Activated gamma-delta T cell (primary cell): ENCODE results near the gene LYSET.
"Not testable (repeated sequence)": the region's sequence is repeated elsewhere in the genome, so short reads cannot be mapped to it uniquely, and the experiment has no call there.

Experiments
- DNase-seq: peaks from one replicate; lab custom pipeline; 2025; lab: John Stamatoyannopoulos, UW

The LYSET gene

DNA sequence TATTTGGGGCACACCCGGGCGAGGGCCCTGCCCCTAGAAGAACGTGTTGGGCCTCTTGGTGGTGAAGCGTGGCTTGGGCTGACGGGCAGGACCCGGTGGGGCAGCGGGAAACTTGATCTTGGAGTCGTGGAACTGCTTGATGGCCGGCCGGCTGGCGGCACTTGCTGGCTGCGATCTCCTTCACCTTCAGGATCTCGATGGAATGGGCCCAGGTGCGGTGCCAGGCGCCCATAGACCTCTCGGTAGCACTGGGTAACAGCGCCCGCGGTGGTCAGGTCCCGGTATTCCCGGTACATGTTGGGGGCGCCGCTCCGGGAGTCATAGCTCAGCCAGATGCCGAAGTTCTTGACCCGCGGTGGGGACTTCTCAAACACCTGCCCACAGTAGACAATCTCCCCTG lies 38.4 kb downstream of the LYSET start:
- no peak for DNase-seq

DNA sequence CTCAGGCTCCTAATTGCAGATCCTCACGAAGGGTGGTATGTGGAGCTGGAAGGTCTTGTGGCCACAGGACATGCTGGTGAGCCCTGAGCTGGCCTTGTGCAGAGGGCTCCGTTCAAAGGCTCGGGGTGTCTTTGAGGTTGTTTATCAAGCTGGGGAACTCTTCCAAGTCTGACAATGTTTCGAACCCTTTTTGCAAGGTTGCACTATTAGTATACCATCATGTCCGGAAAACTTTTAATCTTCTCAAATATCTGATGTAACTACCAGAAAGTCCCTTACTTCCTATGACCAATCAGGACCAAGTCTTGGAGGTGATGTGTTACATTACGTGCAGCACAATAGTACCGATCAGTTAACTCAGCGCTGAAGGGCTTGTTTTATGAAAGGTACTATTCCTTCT lies 43.4 kb downstream of the LYSET start:
- no peak for DNase-seq

DNA sequence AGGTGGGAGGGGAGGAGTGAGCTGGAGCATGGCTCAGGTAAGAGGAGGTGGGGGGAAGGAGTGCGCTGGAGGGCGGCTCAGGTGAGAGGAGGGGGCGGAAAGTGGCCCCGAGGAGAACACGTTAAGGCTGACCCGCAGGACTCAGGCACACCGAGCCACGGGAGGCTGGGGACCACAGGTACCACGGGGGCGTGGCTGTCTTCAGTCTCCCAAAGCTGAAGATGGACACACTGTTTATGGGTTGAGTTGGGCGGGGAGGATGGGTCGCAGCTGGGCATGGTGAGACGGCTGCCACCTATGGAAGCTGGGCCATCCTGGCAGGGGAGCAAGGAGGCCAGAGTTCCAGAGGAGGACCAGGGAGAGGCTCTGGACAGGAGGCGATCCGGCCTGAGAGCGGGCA lies 45.4 kb downstream of the LYSET start:
- DNase-seq, result no peak

DNA sequence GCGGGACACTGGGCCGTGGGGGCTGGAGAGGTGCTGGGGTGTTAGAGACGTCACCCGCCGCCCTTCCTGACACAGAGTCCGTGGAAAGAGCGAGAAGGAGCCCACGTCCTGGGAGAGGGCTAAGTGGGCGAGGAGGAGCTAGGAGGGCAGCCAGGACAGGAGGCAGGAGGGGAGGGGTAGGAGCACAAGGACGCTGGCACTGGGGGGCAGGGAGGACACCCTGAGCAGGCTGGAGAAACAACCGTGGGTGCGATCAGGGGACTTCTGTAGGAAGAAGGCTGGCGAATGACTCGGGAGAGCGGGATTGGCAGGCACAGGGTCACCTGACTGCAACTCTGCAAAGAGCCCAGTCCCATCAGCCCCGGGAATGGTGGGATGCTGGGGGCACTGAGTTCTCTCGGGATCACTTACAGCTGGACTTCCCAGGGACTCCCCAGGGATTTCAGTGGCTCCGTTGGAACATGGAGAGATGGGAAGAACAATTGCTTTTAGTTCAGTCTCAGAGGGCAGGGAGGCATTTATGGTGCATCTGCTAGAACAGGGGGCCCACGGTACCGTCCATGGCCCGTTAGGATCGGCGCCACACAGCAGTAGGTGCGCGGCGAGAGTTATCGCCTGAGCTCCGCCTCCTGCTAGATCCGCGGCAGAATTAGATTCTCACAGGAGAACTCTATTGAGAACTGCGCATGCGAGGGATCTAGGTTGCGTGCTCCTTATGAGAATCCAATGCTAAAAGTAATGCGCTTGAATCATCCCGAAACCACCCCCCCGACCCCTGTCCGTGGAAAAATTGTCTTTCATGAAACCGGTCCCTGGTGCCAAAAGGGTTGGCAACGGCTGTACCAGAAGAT lies 46.2 kb downstream of the LYSET start:
- no peak for DNase-seq

DNA sequence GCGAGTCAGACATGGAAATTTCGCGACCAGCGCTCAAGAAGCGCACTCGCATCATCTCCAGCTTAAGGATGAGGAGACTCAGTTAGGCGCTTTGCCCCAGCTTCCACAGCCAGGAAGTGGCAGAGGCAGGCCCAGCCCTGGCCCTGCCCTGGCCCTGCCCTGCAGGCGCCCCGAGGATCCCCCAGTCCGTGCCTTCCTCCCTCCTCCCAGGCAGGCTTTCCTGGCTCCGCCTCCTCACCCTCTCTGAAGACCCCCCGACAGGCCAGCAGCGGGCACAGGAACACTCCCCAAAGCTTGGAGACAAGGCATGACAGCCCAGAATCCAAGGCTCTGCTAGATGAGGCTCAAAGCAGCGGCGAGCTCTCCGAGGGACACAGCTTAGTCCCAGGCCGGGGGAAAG lies 47.0 kb downstream of the LYSET start:
- DNase-seq, result no peak

DNA sequence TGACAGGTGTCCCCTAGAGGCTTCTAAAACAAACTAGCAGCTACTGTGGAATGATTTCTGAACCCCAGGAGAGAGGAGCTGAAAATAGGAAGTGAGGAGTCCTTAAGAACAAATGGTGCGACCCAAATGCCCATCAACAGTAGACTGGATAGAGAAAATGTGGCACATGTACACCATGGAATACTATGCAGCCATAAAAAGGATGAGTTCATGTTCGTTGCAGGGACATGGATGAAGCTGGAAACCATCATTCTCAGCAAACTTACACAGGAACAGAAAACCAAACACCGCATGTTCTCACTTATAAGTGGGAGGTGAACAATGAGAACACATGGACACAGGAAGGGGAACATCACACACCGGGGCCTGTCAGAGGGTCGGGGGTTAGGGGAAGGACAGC lies 48.0 kb downstream of the LYSET start:
- not testable (repeated sequence) for DNase-seq

DNA sequence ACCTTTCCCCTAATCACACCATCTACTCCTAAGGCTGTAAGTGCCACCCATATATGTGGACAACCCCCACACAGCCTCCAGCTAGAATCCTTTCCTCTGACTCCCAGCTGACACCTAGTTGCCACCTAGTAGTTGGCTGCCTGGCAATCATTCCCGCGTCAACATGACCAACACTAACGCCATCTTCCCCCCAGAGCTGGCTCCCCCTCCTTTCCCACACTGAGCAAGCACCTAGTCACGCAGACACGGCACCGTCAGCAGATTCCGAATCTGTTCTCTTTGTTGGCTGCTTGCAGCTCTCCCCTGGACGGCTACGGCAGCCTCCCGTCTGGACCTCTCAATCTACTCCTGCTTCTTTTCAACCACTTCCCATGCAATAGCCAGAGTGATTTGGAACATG lies 49.7 kb downstream of the LYSET start:
- no peak for DNase-seq
